Kidney epithelial cell (primary cell): ENCODE results near the gene ZBTB44. TPM values are rescaled to one million over a fixed set of nuclear protein-coding genes. Genes with fewer than 3 reads are reported as not detected.

Experiments used
- DNase-seq: peaks from one replicate; pipeline ENCODE4 v3.0.0-alpha.2; 2010; ENCODE audit warnings: low read depth
- H3K27me3 ChIP-seq: 2 replicates; pipeline ENCODE4 v1.6.0; 2011; ENCODE audit warnings: low read length; ENCODE audit not compliant: control insufficient read depth, insufficient read depth
- H3K36me3 ChIP-seq: 2 replicates; pipeline ENCODE4 v1.5.1; 2011; ENCODE audit warnings: low read length; ENCODE audit not compliant: control insufficient read depth, insufficient read depth
- H3K4me3 ChIP-seq: 2 replicates; pipeline ENCODE4 v1.5.1; 2011; ENCODE audit warnings: low read depth, mild to moderate bottlenecking, control low read depth, low read length
- total RNA-seq: library from RNA; depleted of rRNA; stranded (reverse); fragments of >200 nt; gene quantifications from 2 replicates; pipeline ENCODE4 v1.2.3, GENCODE V29; 2015
- TF ChIP-seq, protein P1 (sequence below): IDR thresholded peaks from 2 replicates; pipeline ENCODE4 v1.5.1; 2011; ENCODE audit warnings: mild to moderate bottlenecking, moderate library complexity, low read length, control low read depth, inconsistent platforms; ENCODE audit not compliant: insufficient read depth, poor library complexity, severe bottlenecking

Gene ZBTB44
- total RNA-seq, 1 donor from 2014 or later, result 18.8 TPM

DNA sequence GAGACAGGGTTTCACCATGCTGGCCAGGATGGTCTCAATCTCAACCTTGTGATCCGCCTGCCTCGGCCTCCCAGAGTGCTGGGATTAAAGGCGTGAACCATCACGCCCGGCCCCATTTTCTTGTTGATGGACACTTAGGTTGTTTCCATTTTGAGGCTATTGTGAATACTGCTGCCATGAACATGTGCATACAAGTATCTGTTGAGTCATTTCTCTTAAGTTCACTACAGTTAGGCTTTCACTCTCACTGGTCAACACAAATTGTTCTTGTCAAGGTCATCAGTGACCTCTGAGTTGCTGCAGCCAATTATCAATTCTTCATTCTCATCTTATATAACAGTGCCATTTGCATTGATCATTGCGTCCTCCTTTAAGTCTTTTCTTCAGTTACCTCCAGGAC is 13.0 kb upstream of the ZBTB44 start:
- TF ChIP-seq, protein P1, sequence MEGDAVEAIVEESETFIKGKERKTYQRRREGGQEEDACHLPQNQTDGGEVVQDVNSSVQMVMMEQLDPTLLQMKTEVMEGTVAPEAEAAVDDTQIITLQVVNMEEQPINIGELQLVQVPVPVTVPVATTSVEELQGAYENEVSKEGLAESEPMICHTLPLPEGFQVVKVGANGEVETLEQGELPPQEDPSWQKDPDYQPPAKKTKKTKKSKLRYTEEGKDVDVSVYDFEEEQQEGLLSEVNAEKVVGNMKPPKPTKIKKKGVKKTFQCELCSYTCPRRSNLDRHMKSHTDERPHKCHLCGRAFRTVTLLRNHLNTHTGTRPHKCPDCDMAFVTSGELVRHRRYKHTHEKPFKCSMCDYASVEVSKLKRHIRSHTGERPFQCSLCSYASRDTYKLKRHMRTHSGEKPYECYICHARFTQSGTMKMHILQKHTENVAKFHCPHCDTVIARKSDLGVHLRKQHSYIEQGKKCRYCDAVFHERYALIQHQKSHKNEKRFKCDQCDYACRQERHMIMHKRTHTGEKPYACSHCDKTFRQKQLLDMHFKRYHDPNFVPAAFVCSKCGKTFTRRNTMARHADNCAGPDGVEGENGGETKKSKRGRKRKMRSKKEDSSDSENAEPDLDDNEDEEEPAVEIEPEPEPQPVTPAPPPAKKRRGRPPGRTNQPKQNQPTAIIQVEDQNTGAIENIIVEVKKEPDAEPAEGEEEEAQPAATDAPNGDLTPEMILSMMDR, result no peak
- no peaks in the 10 kb centered on the region for H3K27me3 ChIP-seq
- no peak for DNase-seq
- H3K36me3 ChIP-seq, result no peaks in the 10 kb centered on the region
- H3K4me3 ChIP-seq, result no peak overlapping the region

DNA sequence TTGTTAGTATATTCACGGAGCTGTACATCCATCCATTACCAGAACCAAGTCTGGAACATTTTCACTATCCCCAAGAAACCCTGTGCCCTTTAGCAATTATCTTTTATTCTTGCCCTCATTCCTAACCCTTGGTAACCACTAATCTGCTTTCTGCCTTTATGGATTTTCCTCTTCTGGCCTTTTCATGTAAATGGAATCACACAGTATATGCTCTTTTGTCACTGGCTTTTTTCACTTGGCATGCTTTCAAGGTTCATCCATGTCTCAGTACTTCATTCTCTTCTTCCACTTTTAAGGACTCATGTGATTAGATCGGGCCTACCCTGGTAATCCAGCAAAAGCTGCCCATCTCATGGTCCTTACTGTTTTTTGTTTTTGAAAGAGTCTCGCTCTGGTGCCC is 11.0 kb upstream of the ZBTB44 start:
- H3K27me3 ChIP-seq, result no peaks in the 10 kb centered on the region
- DNase-seq, result no peak
- TF ChIP-seq, protein P1, result no peak

DNA sequence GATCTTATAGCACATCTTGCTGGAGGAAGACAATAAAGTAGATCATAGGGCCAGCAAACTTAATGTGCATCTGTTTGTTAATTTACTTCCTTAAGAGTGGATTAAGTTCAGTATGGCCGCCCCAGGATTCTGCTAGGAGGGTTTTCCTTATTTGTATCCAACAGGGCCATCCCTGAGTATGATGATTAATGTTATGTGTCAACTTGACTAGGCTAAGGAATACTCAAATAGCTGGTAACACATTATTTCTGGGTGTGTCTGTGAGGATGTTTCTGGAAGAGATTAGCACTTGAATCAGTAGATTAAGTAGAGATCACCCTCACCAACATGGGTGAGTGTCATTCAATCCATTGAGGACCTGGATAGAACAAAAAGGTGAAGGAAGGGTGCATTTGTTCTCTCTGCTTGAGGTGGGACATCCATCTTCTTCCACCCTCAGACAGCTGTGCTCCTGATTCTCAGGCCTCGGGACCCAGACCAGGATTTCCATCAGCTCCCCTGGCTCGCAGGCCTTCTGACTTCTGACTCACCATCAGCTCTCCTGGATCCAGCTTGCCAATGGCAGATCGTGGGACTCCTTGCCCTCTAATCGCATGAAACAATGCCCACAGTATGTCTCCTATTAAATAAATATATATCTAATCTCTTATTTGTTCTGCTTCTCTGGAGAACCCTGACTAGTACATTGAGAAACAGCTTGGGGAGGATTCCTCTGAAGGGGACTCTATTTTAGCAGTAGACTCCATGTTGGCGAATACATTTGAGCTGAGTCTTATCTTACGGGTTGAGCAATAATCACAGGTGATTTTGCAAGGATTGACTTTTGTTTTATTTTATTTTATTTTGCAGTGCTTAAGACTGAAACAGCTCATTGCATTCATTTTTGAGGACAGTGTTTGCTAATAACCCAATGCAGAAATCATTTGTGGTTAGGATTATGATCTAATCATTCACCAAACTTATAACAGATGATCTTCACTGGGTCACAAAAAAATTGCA is 9.0 kb upstream of the ZBTB44 start:
- H3K27me3 ChIP-seq, result no peaks in the 10 kb centered on the region
- H3K4me3 ChIP-seq, result no peak overlapping the region
- TF ChIP-seq, protein P1, result no peak
- H3K36me3 ChIP-seq, result no peaks in the 10 kb centered on the region
- no peak for DNase-seq

More for the DNA sequence above, 11.0 kb upstream of the ZBTB44 start:
- Histone ChIP-seq H3K4me3 (no peak overlapping the region), H3K36me3 (no peaks in the 10 kb centered on the region)

DNA sequence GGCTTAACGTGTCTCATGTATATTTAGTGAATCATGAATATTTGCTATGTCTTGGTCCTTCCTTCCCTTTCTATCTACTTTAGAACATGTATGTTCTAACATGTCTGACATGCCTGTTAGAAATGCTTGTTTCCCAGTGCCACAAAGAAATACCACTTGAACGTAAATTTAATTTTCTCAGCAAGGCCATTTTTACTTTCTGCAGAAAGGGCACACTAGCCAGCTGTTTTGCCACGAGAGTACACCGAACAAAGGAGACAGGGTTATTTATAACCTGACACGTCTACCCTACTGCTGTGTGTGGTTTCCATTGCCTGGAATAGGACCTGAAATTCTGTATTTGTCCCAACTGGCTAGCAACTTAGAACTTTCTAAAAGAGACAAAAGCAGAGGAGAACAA is 7.4 kb upstream of the ZBTB44 start:
- H3K27me3 ChIP-seq, result no peaks in the 10 kb centered on the region
- no peak overlapping the region for H3K4me3 ChIP-seq
- TF ChIP-seq, protein P1, result no peak
- no peaks in the 10 kb centered on the region for H3K36me3 ChIP-seq
- DNase-seq, result no peak

DNA sequence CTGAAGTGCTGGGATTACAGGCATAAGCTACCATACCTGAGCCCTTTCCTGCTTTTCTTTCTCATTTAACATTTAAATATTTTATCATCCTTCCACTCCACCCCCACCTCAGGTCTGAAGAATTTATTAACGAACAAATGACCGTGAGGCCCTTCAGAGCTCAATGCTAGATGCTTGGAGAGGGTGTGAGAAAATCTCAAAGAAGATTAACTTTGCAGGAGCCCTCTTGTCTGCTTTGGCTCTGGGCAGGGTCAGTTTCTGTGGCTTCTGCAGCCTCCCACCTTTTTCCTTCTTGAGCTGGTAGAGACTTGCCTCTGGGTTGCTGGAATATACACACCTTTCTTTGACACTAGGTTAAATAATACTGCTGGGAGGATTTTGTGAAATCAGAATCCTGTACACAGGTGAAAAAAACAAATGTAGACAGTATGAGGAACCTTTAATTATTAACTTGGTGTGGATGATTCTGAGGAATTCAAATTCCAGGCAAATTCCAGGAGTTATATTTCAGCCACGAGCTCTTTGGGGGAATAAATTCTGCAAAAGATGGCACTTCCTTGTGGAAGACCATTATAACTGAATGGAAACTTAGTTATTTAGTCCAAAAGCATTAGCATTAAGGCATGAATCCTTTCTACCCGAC is 3.4 kb upstream of the ZBTB44 start:
- Histone ChIP-seq H3K4me3 (no peak overlapping the region), H3K27me3 (no peaks in the 10 kb centered on the region), H3K36me3 (no peaks in the 10 kb centered on the region)
- peak; percentile 43 for DNase-seq
- TF ChIP-seq, protein P1, result no peak
